ENCODE results near the gene KIF1A. TPM values are rescaled to one million over a fixed set of nuclear protein-coding genes. Genes with fewer than 3 reads are reported as not detected.
A peak's percentile ranks its signal among the peaks of the same experiment; 100 is the strongest.
"Not testable (repeated sequence)": the region's sequence is repeated elsewhere in the genome, so short reads cannot be mapped to it uniquely, and the experiment has no call there.

KIF1A gene
- polyA plus RNA-seq, 1 donor from 2014 or later: not detected

- Mint-ChIP-seq H3K36me3 (no peaks in the 10 kb centered on the region), H3K27ac (no peak overlapping the region), H3K9me3 (peaks cover 0 to 5% (median 1%) of the 10 kb centered on the region in 3 donors), H3K27me3 (peaks cover 5% of the 10 kb centered on the region), H3K4me1 (peaks cover 0 to 2% (median 0%) of the 10 kb centered on the region in 3 donors), H3K4me3 (no peak overlapping the region)
Observed at GRCh38 chr2:240852671-240853314, 32.8 kb upstream of the KIF1A start.

DNA sequence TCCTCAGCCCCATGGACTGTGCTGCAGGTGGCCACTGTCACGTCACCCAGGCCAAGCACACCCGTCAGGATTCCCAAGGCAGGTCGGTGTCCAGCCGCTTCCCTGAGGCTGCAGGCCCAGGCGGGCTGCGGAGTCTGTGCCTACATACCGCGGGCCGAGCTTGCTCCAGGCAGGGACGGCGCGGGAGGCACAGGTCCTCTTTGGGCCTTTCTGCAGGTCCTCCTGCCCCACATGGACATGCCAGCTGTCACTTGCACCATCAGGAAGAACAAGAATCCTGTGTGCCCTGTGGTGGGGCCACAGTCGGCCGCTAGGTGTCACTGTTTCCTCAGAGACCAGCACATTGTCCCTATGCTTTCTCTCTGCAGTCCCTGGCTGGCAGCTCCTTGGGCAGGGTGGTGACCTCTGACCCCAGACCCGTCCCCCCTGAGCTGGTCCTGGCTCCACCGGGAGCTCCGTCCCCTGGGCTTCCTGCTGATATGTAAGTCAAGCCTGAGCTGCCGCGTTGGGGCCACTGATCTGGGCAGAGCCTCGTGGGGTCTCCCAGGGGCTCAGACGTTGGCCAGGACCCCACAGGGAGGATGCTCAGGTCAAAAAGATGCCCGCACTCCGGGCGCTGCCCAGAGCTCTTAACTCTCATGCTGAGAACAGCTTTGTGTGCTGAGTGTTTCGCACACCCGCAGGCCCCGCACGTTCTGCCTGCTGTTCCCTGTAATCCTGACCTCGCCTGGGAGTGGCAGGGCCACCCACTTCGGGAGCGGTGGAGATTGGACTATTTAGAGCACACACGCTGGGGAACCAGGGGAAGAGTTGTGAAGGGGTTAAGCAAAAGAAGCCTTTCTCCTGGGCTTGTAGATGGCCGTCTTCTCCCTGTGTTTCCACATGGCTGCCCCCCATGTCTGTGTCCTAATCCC lies 31.3 kb upstream of the KIF1A start:
- Mint-ChIP-seq H3K4me3 (no peak overlapping the region), H3K36me3 (no peaks in the 10 kb centered on the region), H3K4me1 (peaks cover 0 to 2% (median 0%) of the 10 kb centered on the region in 3 donors), H3K27me3 (peaks cover 2% of the 10 kb centered on the region), H3K9me3 (peaks cover 0 to 5% (median 1%) of the 10 kb centered on the region in 3 donors), H3K27ac (peak overlapping the region in 1 of 3 donors; percentile 16)

- H3K9me3 Mint-ChIP-seq: peaks cover 0 to 5% (median 1%) of the 10 kb centered on the region in 3 donors
- no peaks in the 10 kb centered on the region for H3K36me3 Mint-ChIP-seq
- no peak overlapping the region for H3K27ac Mint-ChIP-seq
- H3K4me1 Mint-ChIP-seq: peaks cover 0 to 2% (median 0%) of the 10 kb centered on the region in 3 donors
- H3K4me3 Mint-ChIP-seq: no peak overlapping the region
- H3K27me3 Mint-ChIP-seq: peaks cover 2% of the 10 kb centered on the region
Observed at GRCh38 chr2:240850756-240851077, 30.7 kb upstream of the KIF1A start.

GRCh38 chr2:240850026-240850425 lies 30.0 kb upstream of the KIF1A start:
- Mint-ChIP-seq H3K9me3 (peaks cover 0 to 5% (median 3%) of the 10 kb centered on the region in 3 donors), H3K27me3 (peaks cover 2% of the 10 kb centered on the region), H3K4me1 (peaks cover 0 to 2% (median 0%) of the 10 kb centered on the region in 3 donors), H3K27ac (no peak overlapping the region), H3K4me3 (no peak overlapping the region), H3K36me3 (peaks cover 2% of the 10 kb centered on the region)

DNA sequence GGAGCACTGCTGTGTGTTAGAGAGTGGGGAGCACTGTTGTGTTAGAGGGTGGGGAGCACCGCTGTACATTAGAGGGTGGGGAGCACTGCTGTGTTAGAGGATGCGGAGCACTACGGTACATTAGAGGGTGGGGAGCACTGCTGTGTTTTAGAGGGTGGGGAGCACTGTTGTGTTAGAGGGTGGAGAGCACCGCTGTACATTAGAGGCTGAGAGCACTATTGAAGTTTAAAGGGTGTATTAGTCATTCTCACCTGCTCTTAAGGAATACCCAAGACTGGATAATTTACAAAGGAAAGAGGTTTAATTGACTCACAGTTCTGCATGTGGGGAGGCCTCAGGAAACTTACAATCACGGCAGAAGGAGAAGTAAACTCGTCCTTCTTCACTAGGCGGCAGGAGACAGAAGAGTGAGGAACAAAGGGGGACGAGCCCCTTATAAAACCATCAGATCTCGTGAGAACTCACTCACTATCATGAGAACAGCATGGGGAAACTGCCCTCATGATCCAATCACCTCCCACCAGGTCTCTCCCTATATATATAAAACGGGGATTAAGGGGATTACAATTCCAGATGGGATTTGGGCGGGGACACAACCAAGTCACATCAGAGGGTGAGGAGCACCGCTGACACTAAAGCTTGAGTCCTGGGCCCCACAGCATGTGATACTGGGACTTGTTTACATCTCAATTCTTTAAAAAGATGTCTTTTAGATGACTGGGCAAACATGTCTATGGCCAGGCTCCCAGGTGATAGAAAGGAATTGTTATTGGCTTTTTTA lies 29.1 kb upstream of the KIF1A start:
- peaks cover 2% of the 10 kb centered on the region for H3K27me3 Mint-ChIP-seq
- no peak overlapping the region for H3K27ac Mint-ChIP-seq
- peaks cover 6% of the 10 kb centered on the region for H3K36me3 Mint-ChIP-seq
- peaks cover 0 to under 1% (median 0%) of the 10 kb centered on the region in 3 donors for H3K4me1 Mint-ChIP-seq
- peaks cover 0 to 3% (median 0%) of the 10 kb centered on the region in 3 donors for H3K9me3 Mint-ChIP-seq
- no peak overlapping the region for H3K4me3 Mint-ChIP-seq

DNA sequence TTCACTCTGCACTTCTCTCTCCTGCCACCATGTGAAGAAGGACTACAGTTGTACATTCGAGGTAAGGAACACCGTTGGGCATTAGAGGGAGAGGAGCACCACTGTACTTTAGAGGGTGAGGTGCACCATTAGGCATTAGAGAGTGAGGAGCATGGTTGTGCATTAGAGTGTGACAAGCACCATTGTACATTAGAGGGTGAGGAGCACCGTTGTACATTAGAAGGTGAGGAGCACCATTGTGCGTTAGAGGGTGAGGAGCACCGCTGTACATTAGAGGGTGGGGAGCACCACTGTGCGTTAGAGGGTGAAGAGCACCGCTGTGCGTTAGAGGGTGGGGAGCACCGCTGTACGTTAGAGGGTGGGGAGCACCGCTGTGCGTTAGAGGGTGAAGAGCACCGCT lies 27.8 kb upstream of the KIF1A start:
- Mint-ChIP-seq H3K27me3 (peaks cover 2% of the 10 kb centered on the region), H3K9me3 (peaks cover 0 to 3% (median 0%) of the 10 kb centered on the region in 3 donors), H3K4me1 (no peaks in the 10 kb centered on the region), H3K4me3 (no peak overlapping the region), H3K27ac (no peak overlapping the region), H3K36me3 (peaks cover 6% of the 10 kb centered on the region)

DNA sequence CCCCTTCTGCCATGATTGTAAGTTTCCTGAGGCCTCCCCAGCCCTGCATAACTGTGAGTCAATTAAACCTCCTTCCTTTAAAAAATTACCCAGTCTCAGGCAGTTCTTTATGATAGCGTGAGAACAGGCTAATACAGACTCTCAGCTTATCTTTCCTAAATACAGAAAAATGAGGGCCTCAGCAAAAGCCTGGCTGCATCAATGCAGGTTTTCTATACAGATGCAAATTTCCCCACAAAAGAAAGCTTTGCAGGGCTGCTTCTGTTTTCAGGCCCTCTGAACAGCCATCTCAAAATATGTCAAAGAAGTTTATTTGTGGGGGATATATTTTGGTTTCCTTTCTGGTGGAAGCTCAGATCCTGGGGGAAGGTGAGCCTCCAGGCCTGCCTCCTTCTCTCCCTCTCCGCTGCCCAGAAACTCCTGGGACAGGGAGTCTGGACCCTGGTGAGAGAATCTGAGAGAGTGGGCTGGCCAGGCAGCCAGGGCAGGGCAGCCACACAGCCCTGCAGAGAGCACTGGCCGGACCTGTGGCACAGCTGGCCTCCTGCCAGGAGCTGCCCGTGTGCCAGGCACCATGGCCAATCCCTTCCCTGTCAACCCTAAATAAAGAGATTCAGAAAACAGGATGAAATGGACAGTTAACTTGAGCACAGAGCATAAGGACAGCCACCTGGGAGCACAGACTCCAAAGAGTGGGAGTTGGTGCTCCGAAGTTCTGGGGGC lies 27.0 kb upstream of the KIF1A start:
- H3K4me3 Mint-ChIP-seq: no peak overlapping the region

DNA sequence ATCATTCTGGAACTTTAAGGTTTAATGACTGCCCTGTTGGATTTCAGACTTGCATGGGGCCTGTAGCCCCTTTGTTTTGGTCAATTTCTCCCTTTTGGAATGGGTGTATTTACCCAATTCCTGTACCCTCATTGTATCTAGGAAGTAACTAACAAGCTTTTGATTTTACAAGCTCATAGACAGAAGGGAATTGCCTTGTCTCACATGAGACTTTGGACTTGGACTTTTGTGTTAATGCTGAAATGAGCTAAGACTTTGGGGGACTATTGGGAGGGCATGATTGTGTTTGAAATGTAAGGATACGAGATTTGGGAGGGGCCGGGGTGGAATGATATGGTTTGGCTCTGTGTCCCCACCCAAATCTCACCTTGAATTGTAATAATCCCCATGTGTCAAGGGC lies 26.3 kb upstream of the KIF1A start:
- not testable (repeated sequence) for H3K27me3 Mint-ChIP-seq, H3K27ac Mint-ChIP-seq, H3K4me3 Mint-ChIP-seq, H3K4me1 Mint-ChIP-seq, H3K36me3 Mint-ChIP-seq, H3K9me3 Mint-ChIP-seq

More for the DNA sequence above, 27.0 kb upstream of the KIF1A start:
- Mint-ChIP-seq H3K4me1 (no peaks in the 10 kb centered on the region), H3K27me3 (peaks cover 2% of the 10 kb centered on the region), H3K27ac (peak overlapping the region in 1 of 3 donors; percentile 74), H3K36me3 (peaks cover 6% of the 10 kb centered on the region), H3K9me3 (peaks cover 0 to 3% (median 2%) of the 10 kb centered on the region in 3 donors)

DNA sequence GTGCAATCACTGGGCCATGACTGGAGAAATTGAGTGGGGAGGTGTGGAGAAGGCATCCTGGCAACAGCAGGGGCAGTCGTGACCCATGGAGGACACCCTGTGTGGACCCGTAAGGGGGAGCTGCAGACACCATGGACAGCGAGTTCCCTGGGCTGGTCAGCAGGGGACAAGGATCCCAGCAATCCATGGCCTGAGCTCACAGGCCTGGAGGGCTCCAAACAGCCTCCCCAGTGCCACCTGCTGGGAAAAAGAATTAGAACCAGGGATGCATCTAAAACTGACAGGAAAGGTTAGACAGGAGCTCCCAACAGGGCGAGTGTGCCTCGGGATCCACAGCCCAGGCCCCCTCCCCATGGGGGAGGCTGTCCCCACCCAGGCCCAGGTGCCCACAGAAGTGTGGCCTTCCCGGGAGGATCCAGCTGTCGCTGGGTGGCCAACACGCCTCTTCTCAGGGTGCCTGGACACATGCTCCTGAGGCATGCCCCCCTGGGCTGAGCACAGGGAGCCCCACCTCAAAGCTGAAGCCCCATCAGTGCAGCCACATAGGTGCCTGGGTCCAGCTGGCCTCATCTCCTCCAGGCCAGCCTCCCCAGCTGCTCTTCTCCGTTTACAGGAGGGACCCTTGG lies 20.5 kb upstream of the KIF1A start:
- Mint-ChIP-seq H3K27me3 (peaks cover 10% of the 10 kb centered on the region), H3K36me3 (peaks cover 6% of the 10 kb centered on the region), H3K27ac (no peak overlapping the region), H3K9me3 (peaks cover 0 to 3% (median 2%) of the 10 kb centered on the region in 3 donors), H3K4me1 (no peaks in the 10 kb centered on the region), H3K4me3 (no peak overlapping the region)

GRCh38 chr2:240839152-240840143 lies 19.4 kb upstream of the KIF1A start:
- Mint-ChIP-seq H3K36me3 (peaks cover 1% of the 10 kb centered on the region), H3K4me1 (peaks cover 0 to 2% (median 0%) of the 10 kb centered on the region in 3 donors), H3K27me3 (peaks cover 10% of the 10 kb centered on the region), H3K9me3 (peaks cover 0 to 2% (median 0%) of the 10 kb centered on the region in 3 donors), H3K4me3 (no peak overlapping the region), H3K27ac (no peak overlapping the region)

DNA sequence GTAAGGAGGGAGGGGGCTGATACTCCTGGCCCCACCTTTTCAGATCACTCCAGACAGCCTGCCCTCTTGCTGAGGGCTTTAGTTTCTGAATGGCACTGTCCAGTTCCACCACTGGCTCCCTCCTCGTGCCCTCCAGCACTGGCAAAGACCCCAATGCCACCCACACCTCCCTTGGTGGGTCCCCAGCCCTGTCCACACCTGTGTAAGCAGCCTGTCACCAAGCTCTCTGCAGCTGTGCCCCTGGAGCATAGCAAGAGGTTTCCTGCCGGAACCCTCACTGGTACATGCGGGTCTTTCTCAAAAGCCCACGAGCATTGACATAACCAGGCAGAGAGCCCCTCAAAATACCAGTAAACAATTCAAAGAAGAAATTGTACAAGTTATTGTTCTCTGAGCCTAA lies 17.6 kb upstream of the KIF1A start:
- Mint-ChIP-seq H3K27me3 (peaks cover 10% of the 10 kb centered on the region), H3K4me1 (peaks cover 0 to 2% (median 0%) of the 10 kb centered on the region in 3 donors), H3K9me3 (peaks cover 0 to 2% (median 0%) of the 10 kb centered on the region in 3 donors), H3K27ac (peak overlapping the region in 1 of 3 donors; percentile 30), H3K36me3 (peaks cover 1% of the 10 kb centered on the region), H3K4me3 (no peak overlapping the region)

GRCh38 chr2:240836781-240837467 lies 16.9 kb upstream of the KIF1A start:
- H3K4me1 Mint-ChIP-seq: peaks cover 0 to 2% (median under 1%) of the 10 kb centered on the region in 3 donors
- no peak overlapping the region for H3K27ac Mint-ChIP-seq
- H3K9me3 Mint-ChIP-seq: no peaks in the 10 kb centered on the region
- no peak overlapping the region for H3K4me3 Mint-ChIP-seq
- peaks cover 1% of the 10 kb centered on the region for H3K36me3 Mint-ChIP-seq
- H3K27me3 Mint-ChIP-seq: peaks cover 10% of the 10 kb centered on the region
